Activated naive CD4-positive, alpha-beta T cell treated with anti-CD3 and anti-CD28 coated beads, Interleukin-2, amount 50 U/mL, for 72 hours (primary cell): ENCODE results near the gene PANK1. TPM values are rescaled to one million over a fixed set of nuclear protein-coding genes. Genes with fewer than 3 reads are reported as not detected.
A peak's percentile ranks its signal among the peaks of the same experiment; 100 is the strongest.
"Not testable (repeated sequence)": the region's sequence is repeated elsewhere in the genome, so short reads cannot be mapped to it uniquely, and the experiment has no call there.

Experiments used
- ATAC-seq, 2 donors: fragments of 150-1000 bp; cut with Tn5 transposase; 2 replicates each; pipeline ENCODE4 v1.10.0; 2021; ENCODE audit warnings: mild to moderate bottlenecking in 2 of 2, moderate library complexity in 2 of 2
- DNase-seq, 2 donors: peaks; one replicate each; pipeline ENCODE4 v3.0.0; 2021 to 2022; ENCODE audit warnings: low spot score in 2 of 2
- H3K27ac Mint-ChIP-seq, 2 donors: one replicate each; pipeline ENCODE4 v1.8.0; 2022; ENCODE audit warnings: mild to moderate bottlenecking in 2 of 2, mixed read lengths in 2 of 2
- H3K36me3 Mint-ChIP-seq, 2 donors: one replicate each; pipeline ENCODE4 v1.8.0; 2022; ENCODE audit warnings: mixed read lengths in 2 of 2
- H3K9me3 Mint-ChIP-seq, 2 donors: one replicate each; pipeline ENCODE4 v1.8.0; 2022; ENCODE audit warnings: mixed read lengths in 2 of 2
- total RNA-seq, 2 donors: library from RNA; stranded (reverse); gene quantifications; one replicate each; pipeline ENCODE4 v1.2.3, GENCODE V29; 2022

Gene PANK1
- total RNA-seq, 2 donors from 2014 or later = 4.0 to 4.4 TPM

GRCh38 chr10:89640241-89640640, 4.8 kb downstream of the PANK1 start:
- no peak overlapping the region for H3K27ac Mint-ChIP-seq
- DNase-seq (no peak), ATAC-seq (no peak)
- peaks cover 0 to 4% of the 10 kb centered on the region in 2 donors for H3K36me3 Mint-ChIP-seq
- H3K9me3 Mint-ChIP-seq = no peaks in the 10 kb centered on the region

GRCh38 chr10:89639326-89639725, 5.7 kb downstream of the PANK1 start:
- Mint-ChIP-seq H3K36me3 (no peaks in the 10 kb centered on the region), H3K9me3 (no peaks in the 10 kb centered on the region), H3K27ac (no peak overlapping the region)
- DNase-seq = no peak
- ATAC-seq = no peak

- Mint-ChIP-seq H3K9me3 (no peaks in the 10 kb centered on the region), H3K36me3 (no peaks in the 10 kb centered on the region), H3K27ac (no peak overlapping the region)
- ATAC-seq (no peak), DNase-seq (no peak)
These were observed 7.9 kb downstream of the PANK1 start for GRCh38 chr10:89637113-89637512.

- no peak for DNase-seq
- Mint-ChIP-seq H3K27ac (no peak overlapping the region), H3K36me3 (no peaks in the 10 kb centered on the region), H3K9me3 (no peaks in the 10 kb centered on the region)
- ATAC-seq = no peak
These were observed 10.4 kb downstream of the PANK1 start for GRCh38 chr10:89634637-89635036.

GRCh38 chr10:89633484-89633883, 11.6 kb downstream of the PANK1 start:
- Mint-ChIP-seq H3K27ac (no peak overlapping the region), H3K36me3 (no peaks in the 10 kb centered on the region), H3K9me3 (no peaks in the 10 kb centered on the region)
- DNase-seq (no peak), ATAC-seq (peak in 1 of 2 donors; percentile 72)

- H3K9me3 Mint-ChIP-seq = no peaks in the 10 kb centered on the region
- no peak overlapping the region for H3K27ac Mint-ChIP-seq
- no peaks in the 10 kb centered on the region for H3K36me3 Mint-ChIP-seq
- DNase-seq = no peak
- ATAC-seq = no peak
These were observed 12.2 kb downstream of the PANK1 start for GRCh38 chr10:89632824-89633223.

- H3K27ac Mint-ChIP-seq = no peak overlapping the region
- H3K36me3 Mint-ChIP-seq = no peaks in the 10 kb centered on the region
- H3K9me3 Mint-ChIP-seq = no peaks in the 10 kb centered on the region
- ATAC-seq = no peak
- DNase-seq = no peak
These were observed 17.2 kb downstream of the PANK1 start for GRCh38 chr10:89627830-89628229.

- Mint-ChIP-seq H3K9me3 (peaks cover 4 to 6% of the 10 kb centered on the region in 2 donors), H3K27ac (no peak overlapping the region), H3K36me3 (peaks cover 0 to 7% of the 10 kb centered on the region in 2 donors)
- DNase-seq (no peak), ATAC-seq (no peak)
These were observed 19.8 kb downstream of the PANK1 start for GRCh38 chr10:89625041-89625765.

- H3K27ac Mint-ChIP-seq = no peak overlapping the region
- H3K36me3 Mint-ChIP-seq = peaks cover 0 to 16% of the 10 kb centered on the region in 2 donors
- no peak for ATAC-seq
These were observed 21.0 kb downstream of the PANK1 start for GRCh38 chr10:89624020-89624419.

GRCh38 chr10:89622151-89622550, 22.9 kb downstream of the PANK1 start:
- Mint-ChIP-seq H3K27ac (no peak overlapping the region), H3K36me3 (peaks cover 0 to 25% of the 10 kb centered on the region in 2 donors), H3K9me3 (peaks cover 6 to 7% of the 10 kb centered on the region in 2 donors)
- ATAC-seq (no peak), DNase-seq (no peak)

More at GRCh38 chr10:89624020-89624419, 21.0 kb downstream of the PANK1 start:
- no peak for DNase-seq
- H3K9me3 Mint-ChIP-seq = peaks cover 6 to 7% of the 10 kb centered on the region in 2 donors

GRCh38 chr10:89621438-89621837, 23.6 kb downstream of the PANK1 start:
- no peak for DNase-seq
- no peak overlapping the region for H3K27ac Mint-ChIP-seq
- no peak for ATAC-seq
- peaks cover 0 to 25% of the 10 kb centered on the region in 2 donors for H3K36me3 Mint-ChIP-seq
- peaks cover 6 to 7% of the 10 kb centered on the region in 2 donors for H3K9me3 Mint-ChIP-seq

GRCh38 chr10:89620296-89620695, 24.7 kb downstream of the PANK1 start:
- not testable (repeated sequence) for H3K27ac Mint-ChIP-seq, H3K9me3 Mint-ChIP-seq, DNase-seq, ATAC-seq
- H3K36me3 Mint-ChIP-seq = peaks cover 0 to 25% of the 10 kb centered on the region in 2 donors

- Mint-ChIP-seq H3K27ac (peak overlapping the region in 1 of 2 donors; percentile 54), H3K36me3 (peaks cover 0 to 24% of the 10 kb centered on the region in 2 donors), H3K9me3 (peaks cover 5 to 7% of the 10 kb centered on the region in 2 donors)
- ATAC-seq (no peak), DNase-seq (no peak)
These were observed 29.2 kb downstream of the PANK1 start for GRCh38 chr10:89615824-89616223.

- Mint-ChIP-seq H3K36me3 (peaks cover 0 to 17% of the 10 kb centered on the region in 2 donors), H3K27ac (peak overlapping the region in 1 of 2 donors; percentile 54)
These were observed 29.9 kb downstream of the PANK1 start for GRCh38 chr10:89615112-89615511.

GRCh38 chr10:89613582-89613981, 31.5 kb downstream of the PANK1 start:
- Mint-ChIP-seq H3K36me3 (peaks cover 0 to 8% of the 10 kb centered on the region in 2 donors), H3K9me3 (no peaks in the 10 kb centered on the region), H3K27ac (peak overlapping the region in 1 of 2 donors; percentile 39)
- DNase-seq (no peak), ATAC-seq (no peak)

More at GRCh38 chr10:89615112-89615511, 29.9 kb downstream of the PANK1 start:
- DNase-seq (no peak), ATAC-seq (no peak)
- H3K9me3 Mint-ChIP-seq = peaks cover 0 to 3% of the 10 kb centered on the region in 2 donors

- no peak overlapping the region for H3K27ac Mint-ChIP-seq
- ATAC-seq (no peak), DNase-seq (no peak)
- no peaks in the 10 kb centered on the region for H3K9me3 Mint-ChIP-seq
- peaks cover 0 to 5% of the 10 kb centered on the region in 2 donors for H3K36me3 Mint-ChIP-seq
These were observed 33.8 kb downstream of the PANK1 start for GRCh38 chr10:89611282-89611681.

- no peak overlapping the region for H3K27ac Mint-ChIP-seq
- ATAC-seq (peak; percentile 81 to 96), DNase-seq (no peak)
- peaks cover 0 to 5% of the 10 kb centered on the region in 2 donors for H3K36me3 Mint-ChIP-seq
- no peaks in the 10 kb centered on the region for H3K9me3 Mint-ChIP-seq
These were observed 35.2 kb downstream of the PANK1 start for GRCh38 chr10:89609833-89610346.

- no peak for ATAC-seq
- H3K9me3 Mint-ChIP-seq = no peaks in the 10 kb centered on the region
- no peak for DNase-seq
- H3K27ac Mint-ChIP-seq = no peak overlapping the region
- H3K36me3 Mint-ChIP-seq = peaks cover 0 to 5% of the 10 kb centered on the region in 2 donors
These were observed 40.8 kb downstream of the PANK1 start for GRCh38 chr10:89604200-89604599.
